Kidney (tissue), 14 donors: Measurements from ENCODE around the gene IGF1R. TPM values are rescaled to one million over a fixed set of nuclear protein-coding genes. Genes with fewer than 3 reads are reported as not detected.

Experiments
- DNase-seq, 5 donors: peaks; one replicate each; pipeline ENCODE4 v3.0.0-alpha.2; 2013 to 2020
- FAIRE-seq: peaks from 2 replicates; lab custom pipeline; 2012; peaks lifted over from hg19 to GRCh38; lab: Jason Lieb, UNC
- H3K27ac ChIP-seq, 2 donors: one replicate each; pipeline ENCODE4 v1.7.0; 2013; ENCODE audit warnings: low read depth in 2 of 2, low read length in 2 of 2, inconsistent platforms in 1 of 2
- H3K27me3 ChIP-seq: one replicate; pipeline ENCODE4 v1.7.1; 2013; ENCODE audit warnings: low read length, inconsistent platforms; ENCODE audit not compliant: control insufficient read depth, insufficient read depth
- H3K36me3 ChIP-seq, 3 donors: one replicate each; pipeline versions ENCODE4 v1.7.0 to v1.7.1; 2013; ENCODE audit warnings: low read length in 3 of 3, control low read depth in 1 of 3, inconsistent platforms in 1 of 3; ENCODE audit not compliant: insufficient read depth in 3 of 3, control insufficient read depth in 2 of 3
- H3K4me1 ChIP-seq, 3 donors: one replicate each; pipeline versions ENCODE4 v1.7.0 to v1.7.1; 2013; ENCODE audit warnings: low read length in 3 of 3, inconsistent platforms in 1 of 3, low read depth in 1 of 3; ENCODE audit not compliant: control insufficient read depth in 2 of 3, insufficient read depth in 2 of 3
- H3K4me3 ChIP-seq, 3 donors: one replicate each; pipeline versions ENCODE4 v1.7.0 to v1.8.1; 2013; ENCODE audit warnings: low read length in 3 of 3, control low read depth in 1 of 3, inconsistent platforms in 1 of 3
- H3K9ac ChIP-seq, 3 donors: one replicate each; pipeline versions ENCODE4 v1.7.0 to v1.7.1; 2013; ENCODE audit warnings: low read length in 3 of 3, control low read depth in 1 of 3, inconsistent platforms in 1 of 3
- H3K9me3 ChIP-seq, 3 donors: one replicate each; pipeline versions ENCODE4 v1.7.0 to v1.7.1; 2013; ENCODE audit warnings: low read length in 3 of 3, control low read depth in 1 of 3, inconsistent platforms in 1 of 3; ENCODE audit not compliant: control insufficient read depth in 2 of 3, insufficient read depth in 1 of 3
- intact Hi-C: fragments of 100-400 bp; cut with DNase I; formaldehyde crosslinking; loops from one replicate; pipeline ENCODE4 v1.11.1; 2022
- polyA plus RNA-seq: library from polyadenylated mRNA; stranded (reverse); fragments of 350-450 nt; fragmentation: Illumina TruSeq; extraction: RNeasy Lipid Tissue Mini Kit (QIAGEN cat#74804); gene quantifications from one replicate; pipeline ENCODE4 v1.2.3, GENCODE V29; 2014; ENCODE audit warnings: low read depth, low replicate concordance; ENCODE audit not compliant: insufficient read depth
- total RNA-seq: library from RNA; stranded (reverse); fragmentation: NEBNext Ultra II Directional; extraction: Animal tissue kit (Norgen Biotek cat#: 25700); gene quantifications from one replicate; pipeline ENCODE4 v1.2.1, GENCODE V29; 2021
- TF ChIP-seq, protein P1 (sequence below): IDR thresholded peaks from 3 replicates; pipeline ENCODE4 v1.5.1; 2012; ENCODE audit warnings: mild to moderate bottlenecking, moderate library complexity, borderline replicate concordance; ENCODE audit not compliant: insufficient read depth; ENCODE audit errors: extremely low read depth
- donor health status: control.
- donor health status: control.
- donor health status: control.
- donor health status: control.
- donor health status: control.
- donor health status: DM: yes; HTN: yes; CAD: no.
- donor health status: Normal renal cell carcinoma (clear cell type).

Gene IGF1R
- total and polyA plus RNA-seq, 2 donors from 2014 or later, result 6.5 to 73.2 TPM

GRCh38 chr15:98863983-98864382 is 215.6 kb downstream of the IGF1R start:
- Histone ChIP-seq H3K9ac (no peak overlapping the region), H3K27ac (no peak overlapping the region), H3K27me3 (no peaks in the 10 kb centered on the region), H3K4me3 (no peak overlapping the region), H3K36me3 (no peaks in the 10 kb centered on the region), H3K4me1 (peaks cover 0 to 3% (median 0%) of the 10 kb centered on the region in 3 donors), H3K9me3 (no peaks in the 10 kb centered on the region)
- TF ChIP-seq, protein P1, sequence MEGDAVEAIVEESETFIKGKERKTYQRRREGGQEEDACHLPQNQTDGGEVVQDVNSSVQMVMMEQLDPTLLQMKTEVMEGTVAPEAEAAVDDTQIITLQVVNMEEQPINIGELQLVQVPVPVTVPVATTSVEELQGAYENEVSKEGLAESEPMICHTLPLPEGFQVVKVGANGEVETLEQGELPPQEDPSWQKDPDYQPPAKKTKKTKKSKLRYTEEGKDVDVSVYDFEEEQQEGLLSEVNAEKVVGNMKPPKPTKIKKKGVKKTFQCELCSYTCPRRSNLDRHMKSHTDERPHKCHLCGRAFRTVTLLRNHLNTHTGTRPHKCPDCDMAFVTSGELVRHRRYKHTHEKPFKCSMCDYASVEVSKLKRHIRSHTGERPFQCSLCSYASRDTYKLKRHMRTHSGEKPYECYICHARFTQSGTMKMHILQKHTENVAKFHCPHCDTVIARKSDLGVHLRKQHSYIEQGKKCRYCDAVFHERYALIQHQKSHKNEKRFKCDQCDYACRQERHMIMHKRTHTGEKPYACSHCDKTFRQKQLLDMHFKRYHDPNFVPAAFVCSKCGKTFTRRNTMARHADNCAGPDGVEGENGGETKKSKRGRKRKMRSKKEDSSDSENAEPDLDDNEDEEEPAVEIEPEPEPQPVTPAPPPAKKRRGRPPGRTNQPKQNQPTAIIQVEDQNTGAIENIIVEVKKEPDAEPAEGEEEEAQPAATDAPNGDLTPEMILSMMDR, result no peak
- no peak for DNase-seq
- intact Hi-C loops, result no loop called here
- FAIRE-seq, result no peak

- Histone ChIP-seq H3K27ac (peak overlapping the region; percentile 36 to 70), H3K27me3 (no peaks in the 10 kb centered on the region), H3K4me3 (peak overlapping the region; percentile 60 to 75 (median 73)), H3K36me3 (no peaks in the 10 kb centered on the region), H3K9ac (peak overlapping the region in 2 of 3 donors; percentile 17 to 51), H3K4me1 (no peaks in the 10 kb centered on the region), H3K9me3 (no peaks in the 10 kb centered on the region)
- peak; percentile 67 to 93 (median 87) for DNase-seq
- TF ChIP-seq, protein P1, result no peak
- intact Hi-C loops, result no loop called here
- no peak for FAIRE-seq
Observed at GRCh38 chr15:98865397-98866339, 217.3 kb downstream of the IGF1R start.

DNA sequence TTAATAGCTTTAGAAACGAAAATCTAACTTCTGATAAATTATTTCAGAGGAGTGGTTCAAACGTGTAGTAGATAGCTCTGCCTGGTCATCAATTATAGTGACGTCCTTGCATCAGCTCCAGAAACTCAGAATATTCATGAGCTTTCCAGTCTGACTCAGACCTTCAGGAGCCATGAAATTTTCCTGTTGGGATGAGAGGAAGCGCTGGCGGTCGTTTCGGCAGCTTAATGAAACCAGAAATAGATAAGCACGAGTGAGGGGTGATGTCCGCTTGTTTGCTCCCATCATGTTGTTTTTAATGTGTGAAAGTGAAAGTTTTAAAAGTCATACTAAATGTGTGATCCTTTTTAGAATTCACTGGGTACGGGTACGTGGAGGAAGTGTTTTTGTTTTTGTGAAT is 218.2 kb downstream of the IGF1R start:
- Histone ChIP-seq H3K27ac (peak overlapping the region; percentile 17 to 70), H3K9ac (peak overlapping the region in 1 of 3 donors; percentile 51), H3K4me3 (peak overlapping the region; percentile 18 to 75 (median 73)), H3K36me3 (no peaks in the 10 kb centered on the region), H3K4me1 (no peaks in the 10 kb centered on the region), H3K27me3 (no peaks in the 10 kb centered on the region), H3K9me3 (no peaks in the 10 kb centered on the region)
- intact Hi-C loops, result no loop called here
- DNase-seq (no peak), FAIRE-seq (no peak)
- TF ChIP-seq, protein P1, result no peak
